GM21825 (cell line): ENCODE measurements around the gene PRSS16.
"Not testable (repeated sequence)": the region's sequence is repeated elsewhere in the genome, so short reads cannot be mapped to it uniquely, and the experiment has no call there.

Experiments used
- ATAC-seq: cut with Tn5 transposase; IDR thresholded peaks from one replicate; pipeline ENCODE4 v1.9.1; 2021; ENCODE audit warnings: mild to moderate bottlenecking, moderate library complexity; ENCODE audit not compliant: unreplicated experiment

The PRSS16 gene

GRCh38 chr6:27247133-27247836 is at the start of gene PRSS16:
Gene PRSS16, plus strand, starts transcription at chr6:27247701. Its CDS starts 37 bp downstream, at chr6:27247738.
- ATAC-seq: no peak

DNA sequence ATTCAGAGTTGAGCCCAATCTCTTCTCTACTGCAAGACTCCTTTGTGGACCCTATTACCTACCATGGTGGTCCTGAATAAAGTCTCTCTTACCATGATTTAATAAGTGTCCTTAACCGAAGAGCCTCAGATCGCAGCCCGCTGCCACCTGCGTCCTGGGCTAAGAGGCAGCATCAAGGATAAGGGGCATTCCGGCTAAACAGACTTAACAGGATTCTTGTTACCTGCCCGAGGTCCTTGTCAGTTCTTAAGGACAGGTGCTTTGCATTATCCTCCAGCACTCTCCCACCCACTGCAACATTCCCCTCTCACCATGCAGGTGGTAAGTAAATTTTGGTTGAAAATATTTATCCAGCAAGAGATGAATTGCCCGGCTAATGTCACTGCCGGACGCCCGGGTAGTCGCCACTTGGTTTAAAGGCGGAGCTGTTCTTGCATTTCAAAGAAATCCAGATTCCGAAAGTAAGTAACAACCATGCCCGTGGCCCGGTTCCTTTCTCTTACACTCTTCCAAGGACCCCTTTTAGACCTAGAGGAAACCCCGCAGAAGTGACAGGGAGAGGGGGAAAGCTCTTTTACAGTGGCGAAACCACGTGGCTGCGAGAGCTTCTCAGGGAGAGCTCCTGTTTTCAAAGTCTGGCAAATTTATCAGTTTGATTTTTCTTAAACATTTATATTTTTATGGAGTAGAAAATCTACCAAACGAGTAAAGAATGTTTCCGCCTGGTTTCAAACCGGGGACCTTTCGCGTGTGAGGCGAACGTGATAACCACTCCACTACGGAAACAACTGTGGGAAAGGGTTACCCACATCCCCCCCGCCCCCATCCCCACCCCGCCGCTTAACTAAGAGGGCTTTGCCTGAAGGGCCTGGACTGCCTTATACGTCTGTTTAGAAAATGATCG is 41.9 kb upstream of the PRSS16 start:
- no peak for ATAC-seq

DNA sequence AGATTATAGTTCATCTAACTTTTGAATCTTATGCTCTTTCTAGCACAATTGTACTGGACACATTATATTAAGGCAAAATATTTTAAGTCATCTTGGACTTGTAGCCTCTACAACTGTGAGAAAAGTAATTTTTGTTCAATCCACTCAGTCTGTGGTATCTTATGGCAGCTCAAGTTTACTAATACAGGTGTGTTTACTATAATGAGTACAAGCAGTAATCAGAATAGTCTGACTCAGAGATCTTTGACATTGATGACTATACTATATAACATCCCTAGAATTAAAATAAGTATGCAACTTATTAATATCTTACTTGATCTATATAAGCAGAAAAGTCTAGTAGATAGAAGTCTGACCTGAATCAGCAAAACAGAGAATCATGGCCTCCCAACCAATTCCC is 40.7 kb upstream of the PRSS16 start:
- no peak for ATAC-seq

DNA sequence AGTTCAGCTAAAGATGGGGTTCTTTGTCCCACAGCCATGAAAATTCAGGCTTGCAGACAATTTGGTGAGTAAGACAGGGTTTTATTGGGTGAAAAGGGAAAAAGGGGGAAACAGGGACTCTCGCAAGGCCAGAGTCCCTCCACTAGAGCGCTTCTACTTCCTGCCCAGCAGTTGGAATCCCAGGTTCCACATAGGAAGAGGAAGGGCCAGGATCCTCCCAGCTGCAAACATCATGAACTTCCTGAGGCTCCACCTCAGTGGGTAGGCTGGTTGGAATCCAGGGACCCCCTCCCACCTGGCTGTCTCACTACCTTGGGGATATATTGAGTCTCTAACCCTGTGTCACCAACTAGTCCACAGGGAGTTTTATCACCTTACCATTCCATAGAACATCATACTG is 39.5 kb upstream of the PRSS16 start:
- no peak for ATAC-seq

DNA sequence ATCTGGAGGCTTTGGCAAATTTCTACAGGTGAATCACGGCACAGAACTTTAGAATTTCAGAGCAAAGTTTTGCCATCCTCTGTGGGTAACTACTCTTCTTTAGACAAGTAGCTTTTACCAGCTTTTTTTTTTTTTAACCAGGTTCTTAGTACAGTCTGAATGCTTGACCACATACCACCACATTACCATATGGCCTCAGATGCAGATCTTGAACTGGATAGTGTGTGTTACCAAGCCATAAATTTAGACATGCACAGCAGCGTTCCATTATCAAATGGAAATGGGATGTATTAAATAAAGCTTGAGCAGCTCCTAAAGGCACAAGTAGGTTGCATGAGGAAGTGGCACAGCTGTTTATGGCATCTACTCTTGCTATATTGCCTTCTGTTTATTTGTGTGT is 38.3 kb upstream of the PRSS16 start:
- no peak for ATAC-seq

DNA sequence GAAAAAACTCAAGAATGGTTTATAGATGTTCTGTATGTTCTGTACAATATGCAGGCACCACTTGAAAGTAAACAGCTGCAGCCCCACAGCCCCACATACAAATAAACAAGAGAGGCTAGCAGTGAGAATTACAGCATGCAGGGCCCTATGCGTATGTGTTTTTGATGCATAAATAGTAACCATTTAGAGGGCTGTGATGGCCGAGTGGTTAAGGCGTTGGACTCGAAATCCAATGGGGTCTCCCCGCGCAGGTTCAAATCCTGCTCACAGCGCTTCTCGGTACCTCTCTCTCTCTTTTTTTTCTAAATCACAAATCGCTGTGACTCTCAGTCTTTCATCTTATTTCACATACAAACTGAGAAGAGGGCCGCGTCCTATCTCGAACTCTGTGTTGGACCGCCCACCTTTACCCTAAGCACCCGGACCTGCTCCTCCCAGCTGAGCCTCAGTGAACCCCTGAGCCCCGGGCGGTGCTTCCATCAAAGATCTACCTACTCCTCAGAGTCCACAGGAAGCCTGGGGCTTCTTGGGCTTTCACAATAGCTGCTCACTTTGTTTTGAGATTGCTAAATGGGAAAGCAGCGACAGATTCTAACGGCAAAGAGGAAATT is 37.7 kb upstream of the PRSS16 start:
- ATAC-seq: no peak

GRCh38 chr6:27213091-27213517 is 34.4 kb upstream of the PRSS16 start:
- not testable (repeated sequence) for ATAC-seq

- ATAC-seq: no peak
These were observed 33.9 kb upstream of the PRSS16 start for GRCh38 chr6:27213544-27214125.

DNA sequence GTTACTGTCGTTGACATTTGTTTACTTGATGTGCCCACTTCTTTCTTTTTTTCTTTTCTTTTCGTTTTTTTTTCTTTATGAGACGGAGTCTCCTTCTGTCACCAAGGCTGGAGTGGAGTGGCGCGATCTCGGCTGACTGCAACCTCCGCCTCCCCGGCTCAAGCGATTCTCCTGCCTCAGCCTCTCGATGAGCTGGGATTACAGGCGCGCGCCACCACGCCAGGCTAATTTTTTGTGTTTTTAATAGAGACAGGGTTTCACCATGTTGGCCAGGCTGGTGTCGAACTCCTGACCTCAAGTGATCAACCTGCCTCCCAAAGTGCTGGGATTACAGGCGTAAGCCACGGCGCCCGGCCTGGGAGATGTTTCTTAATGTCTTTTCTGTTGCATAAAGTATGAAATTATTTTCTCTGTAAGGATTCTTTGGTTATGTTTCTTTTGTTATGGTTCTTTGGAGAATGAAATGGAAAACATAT is 33.3 kb upstream of the PRSS16 start:
- no peak for ATAC-seq

DNA sequence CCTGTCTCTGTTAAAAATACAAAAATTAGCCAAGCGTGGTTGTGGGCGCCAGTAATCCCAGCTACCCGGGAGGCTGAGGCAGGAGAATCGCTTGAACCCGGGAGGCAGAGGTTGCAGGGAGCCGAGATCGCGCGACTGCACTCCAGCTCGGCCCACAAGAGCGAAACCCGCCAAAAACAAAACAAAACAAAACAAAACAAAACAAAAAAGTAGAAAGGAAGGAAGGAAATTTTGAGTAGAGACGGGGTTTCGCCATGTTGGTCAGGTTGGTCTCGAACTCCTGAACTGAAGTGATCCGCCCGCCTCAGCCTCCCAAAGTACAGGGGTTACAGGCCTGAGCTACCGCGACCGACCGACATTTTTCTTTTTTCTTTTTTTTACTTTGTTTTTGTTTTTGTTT is 30.6 kb upstream of the PRSS16 start:
- ATAC-seq: no peak

DNA sequence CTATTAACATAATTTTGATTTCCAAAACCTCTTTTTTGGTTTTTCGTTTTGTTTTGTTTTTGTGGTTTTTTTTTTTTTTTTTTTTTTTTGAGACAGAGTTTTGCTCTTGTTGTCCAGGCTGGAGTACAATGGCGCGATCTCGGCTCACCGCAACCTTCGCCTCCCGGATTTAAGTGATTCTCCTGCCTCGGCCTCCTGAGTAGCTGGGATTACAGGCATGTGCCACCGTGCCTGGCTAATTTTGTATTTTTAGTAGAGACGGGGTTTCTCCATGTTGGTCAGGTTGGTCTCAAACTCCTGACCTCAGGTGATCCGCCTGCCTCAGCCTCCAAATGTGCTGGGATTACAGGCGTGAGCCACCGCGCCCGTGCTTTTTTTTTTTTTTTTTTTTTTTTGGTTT is 24.5 kb upstream of the PRSS16 start:
- not testable (repeated sequence) for ATAC-seq

GRCh38 chr6:27224729-27225128 is 22.8 kb upstream of the PRSS16 start:
- no peak for ATAC-seq

DNA sequence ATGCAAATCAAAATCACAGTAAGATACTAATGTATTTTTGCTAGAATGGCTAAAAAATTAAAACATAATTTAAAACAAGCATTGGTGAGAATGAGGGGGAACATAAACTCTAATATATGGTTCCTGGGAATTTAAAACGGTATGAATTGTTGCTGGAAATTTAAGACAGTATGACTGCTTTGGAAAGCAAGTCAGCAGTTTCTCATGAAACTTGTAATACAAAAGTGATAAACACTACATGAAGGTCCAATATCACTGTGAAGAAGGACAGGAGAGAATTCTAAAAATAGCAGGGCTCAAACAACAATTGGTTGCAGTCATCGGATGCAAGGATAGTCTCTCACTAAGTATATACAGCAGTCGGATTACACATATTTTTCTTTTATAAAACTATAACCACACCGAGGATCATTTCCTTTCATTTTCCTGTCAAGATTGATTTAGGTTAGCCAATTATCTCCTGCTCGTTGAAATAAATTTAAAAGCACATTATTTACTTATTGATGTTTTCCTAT is 18.5 kb upstream of the PRSS16 start:
- ATAC-seq: no peak

DNA sequence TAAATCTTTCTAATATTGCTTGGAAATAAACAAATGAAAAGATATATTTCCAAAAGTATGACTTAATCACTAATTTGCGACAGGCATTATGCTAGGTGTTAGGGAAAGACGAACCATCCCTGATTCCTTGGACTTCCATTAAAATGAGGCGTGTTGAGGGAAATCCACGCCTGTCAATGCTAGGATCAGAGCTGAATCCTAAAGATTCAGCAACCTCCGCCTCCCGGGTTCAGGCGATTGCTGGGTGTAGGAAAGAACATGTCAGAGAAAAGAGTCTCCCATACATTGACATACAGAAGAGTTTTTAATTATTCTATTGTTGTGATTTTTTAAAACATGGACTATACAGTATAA is 16.8 kb upstream of the PRSS16 start:
- no peak for ATAC-seq

DNA sequence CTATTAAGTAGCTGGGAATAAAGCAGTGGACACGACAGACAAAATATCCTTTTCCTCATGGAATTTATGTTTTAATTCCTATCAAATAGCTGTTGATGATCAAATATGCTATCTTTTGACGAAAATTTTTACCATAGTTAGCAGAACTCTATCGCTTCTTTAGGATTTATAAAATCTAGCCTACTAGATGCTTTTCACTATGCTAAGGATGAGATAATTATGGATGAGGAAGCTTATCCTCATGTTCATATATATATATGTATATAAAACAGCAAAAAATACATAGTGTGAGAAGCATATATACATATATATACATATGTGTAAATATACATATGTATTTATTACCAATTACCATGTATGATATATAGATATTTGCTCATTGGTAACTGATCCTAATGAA is 12.9 kb upstream of the PRSS16 start:
- ATAC-seq: no peak

GRCh38 chr6:27237089-27237803 is 10.3 kb upstream of the PRSS16 start:
- no peak for ATAC-seq

DNA sequence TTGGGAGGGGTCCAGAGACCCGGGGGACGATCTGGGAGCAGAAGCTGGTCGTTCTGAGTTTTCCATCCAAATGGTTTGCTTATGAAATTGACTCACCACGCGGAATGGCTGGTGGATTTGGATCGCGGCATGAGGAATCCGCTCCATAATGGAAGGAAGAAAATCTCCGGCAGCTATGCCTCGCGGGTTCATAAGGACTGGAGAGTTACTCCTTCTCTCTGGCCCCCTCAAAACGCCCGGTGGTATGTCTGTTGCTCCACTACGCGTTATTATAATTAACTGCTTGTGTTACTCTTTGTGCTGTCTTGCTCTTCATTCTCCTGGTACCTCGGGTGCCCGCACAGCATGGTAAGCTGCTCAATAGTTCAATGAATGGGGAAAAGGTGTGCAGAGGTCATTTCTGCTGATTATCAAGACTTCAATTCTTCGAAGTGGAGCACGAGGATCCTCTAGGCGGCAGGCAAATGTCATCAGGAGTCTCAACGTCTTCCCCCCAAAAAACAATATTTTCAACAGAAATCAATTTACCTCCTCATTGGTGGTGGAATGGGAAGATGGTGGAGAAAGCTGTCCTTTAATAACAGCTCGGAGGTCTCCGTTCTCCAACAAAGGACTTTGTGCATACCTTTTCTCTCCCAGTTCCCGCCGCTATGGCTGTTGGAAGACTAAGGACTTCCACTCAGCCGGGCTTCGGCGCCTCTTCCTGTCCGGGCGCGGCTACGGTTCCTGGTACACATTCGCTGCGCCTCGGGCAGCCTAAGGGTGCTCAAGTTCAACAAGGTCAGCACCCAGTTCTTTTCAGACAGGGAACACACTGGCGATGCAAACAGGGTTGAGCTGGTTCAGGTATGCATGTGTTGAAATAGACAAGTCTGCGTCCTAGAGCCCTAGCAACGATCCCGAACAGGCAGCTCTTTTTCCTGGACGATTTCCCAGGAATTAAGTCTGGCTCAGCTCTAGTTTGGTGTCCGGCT is 9.2 kb upstream of the PRSS16 start:
- no peak for ATAC-seq

DNA sequence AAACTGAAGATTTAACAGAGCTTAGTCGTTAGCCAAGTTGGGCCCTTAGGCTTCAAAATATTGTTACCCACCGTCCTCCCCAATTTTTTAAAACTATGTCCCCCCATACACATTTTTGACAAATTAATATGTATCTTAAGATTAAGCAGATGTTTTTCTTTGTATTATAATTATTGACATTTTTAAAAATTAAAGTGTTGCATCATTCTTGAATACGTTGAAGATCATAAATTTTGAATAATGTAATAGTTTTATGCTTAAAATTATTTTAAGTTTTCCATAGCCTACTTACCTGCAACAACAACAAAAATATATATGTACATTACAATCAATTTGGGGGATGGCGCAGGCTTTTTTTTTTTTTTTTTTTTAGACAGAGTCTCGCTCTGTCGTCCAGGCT is 8.2 kb upstream of the PRSS16 start:
- ATAC-seq: no peak

DNA sequence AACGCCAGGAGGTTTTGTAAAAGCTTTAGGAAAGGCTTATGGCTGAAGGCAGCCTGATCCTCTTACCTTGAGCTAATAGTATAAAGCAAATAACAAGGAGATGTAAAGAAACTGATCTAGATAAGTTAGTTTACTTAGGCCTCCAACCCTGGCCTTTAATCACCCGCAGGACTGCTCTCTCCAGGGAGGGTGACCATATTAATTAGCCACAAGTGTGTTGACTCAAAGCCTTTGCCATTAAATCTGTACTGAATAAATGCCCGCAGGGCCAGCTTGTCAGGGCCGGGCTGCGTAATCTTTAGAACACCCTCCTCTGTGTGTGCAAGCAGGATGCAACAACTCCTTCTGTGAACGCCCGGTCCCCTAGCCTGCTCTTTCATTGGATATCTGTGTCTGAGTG is 6.1 kb upstream of the PRSS16 start:
- ATAC-seq: no peak
